BLaER1 (cell line): ENCODE data around the gene RAET1L.
"Not testable (repeated sequence)": the region's sequence is repeated elsewhere in the genome, so short reads cannot be mapped to it uniquely, and the experiment has no call there.

Experiments
- H3K27ac ChIP-seq: shearing (Covaris generic); formaldehyde crosslinking; 2 replicates; pipeline ENCODE4 v1.8.1; 2022
- H3K27me3 ChIP-seq: shearing (Covaris generic); formaldehyde crosslinking; 2 replicates; pipeline ENCODE4 v1.8.1; 2022
- H3K36me3 ChIP-seq: shearing (Covaris generic); formaldehyde crosslinking; 2 replicates; pipeline ENCODE4 v1.8.1; 2022
- H3K4me1 ChIP-seq: shearing (Covaris generic); formaldehyde crosslinking; 2 replicates; pipeline ENCODE4 v1.8.1; 2022
- H3K4me2 ChIP-seq: shearing (Covaris generic); formaldehyde crosslinking; 2 replicates; pipeline ENCODE4 v1.8.1; 2022
- H3K4me3 ChIP-seq: shearing (Covaris generic); formaldehyde crosslinking; 2 replicates; pipeline ENCODE4 v1.8.1; 2022
- H3K9ac ChIP-seq: shearing (Covaris generic); formaldehyde crosslinking; 2 replicates; pipeline ENCODE4 v1.8.1; 2022
- H3K9me3 ChIP-seq: shearing (Covaris generic); formaldehyde crosslinking; 2 replicates; pipeline ENCODE4 v1.8.1; 2022
- H4K20me1 ChIP-seq: shearing (Covaris generic); formaldehyde crosslinking; 2 replicates; pipeline ENCODE4 v1.8.1; 2022
- Cebpa-rat ChIP-seq: shearing (Covaris generic); IDR thresholded peaks from 2 replicates; pipeline ENCODE4 v1.8.1; 2022

Gene RAET1L

DNA sequence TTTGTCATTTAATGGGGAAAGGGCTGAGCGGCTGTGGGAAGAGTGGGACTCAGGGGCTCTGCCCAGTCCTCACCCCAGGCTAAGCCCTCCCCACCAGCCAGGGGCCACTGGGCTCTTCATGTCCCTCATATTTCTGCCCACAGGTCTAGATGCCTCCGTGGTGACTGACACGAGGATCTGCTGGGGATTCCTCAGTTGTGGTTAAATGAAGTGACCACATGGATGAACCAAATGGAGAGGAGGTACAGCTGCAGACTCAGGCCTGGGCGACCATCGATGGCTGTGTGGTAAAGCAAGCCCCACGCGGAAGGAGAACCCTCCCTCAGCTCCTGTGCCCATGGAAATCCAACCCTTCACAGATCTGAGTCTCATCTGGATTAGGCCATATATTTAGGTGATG, 29.4 kb downstream of the RAET1L start:
- H3K36me3 ChIP-seq, result no peaks in the 10 kb centered on the region
- H3K9ac ChIP-seq, result no peak overlapping the region
- no peak overlapping the region for H3K4me3 ChIP-seq
- H3K4me1 ChIP-seq, result peaks cover 6% of the 10 kb centered on the region
- peaks cover 25% of the 10 kb centered on the region for H4K20me1 ChIP-seq
- TF ChIP-seq Cebpa-rat, result no peak
- H3K9me3 ChIP-seq, result no peaks in the 10 kb centered on the region
- H3K27ac ChIP-seq, result no peak overlapping the region
- no peak overlapping the region for H3K4me2 ChIP-seq
- H3K27me3 ChIP-seq, result peaks cover 51% of the 10 kb centered on the region

GRCh38 chr6:149995235-149995750, 30.0 kb downstream of the RAET1L start:
- H3K27me3 ChIP-seq, result peaks cover 58% of the 10 kb centered on the region
- peaks cover 32% of the 10 kb centered on the region for H4K20me1 ChIP-seq
- H3K9ac ChIP-seq, result no peak overlapping the region
- no peak overlapping the region for H3K4me3 ChIP-seq
- H3K9me3 ChIP-seq, result no peaks in the 10 kb centered on the region
- no peaks in the 10 kb centered on the region for H3K36me3 ChIP-seq
- no peak overlapping the region for H3K27ac ChIP-seq
- TF ChIP-seq Cebpa-rat, result no peak
- no peak overlapping the region for H3K4me2 ChIP-seq
- peaks cover 13% of the 10 kb centered on the region for H3K4me1 ChIP-seq

DNA sequence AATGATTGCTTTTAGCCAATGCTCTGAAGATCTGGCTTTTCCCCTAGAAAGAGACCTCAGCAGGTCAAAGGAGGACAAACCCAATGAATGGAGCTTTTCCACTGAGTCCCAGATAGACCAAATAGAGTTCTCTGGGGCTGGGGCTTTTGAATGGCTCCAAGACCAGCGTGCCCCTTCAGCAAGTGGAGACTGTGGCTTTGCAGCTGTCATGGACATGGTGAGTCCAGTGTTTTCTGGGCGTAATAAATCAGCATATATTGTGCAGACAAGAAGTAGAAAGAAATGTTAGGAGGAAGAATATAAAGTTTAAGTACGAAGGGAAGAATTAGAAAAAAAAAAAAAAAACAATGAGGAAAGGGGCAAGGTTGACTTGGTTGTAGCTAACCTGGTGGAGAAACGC, 33.5 kb downstream of the RAET1L start:
- peaks cover 49% of the 10 kb centered on the region for H4K20me1 ChIP-seq
- H3K4me2 ChIP-seq, result no peak overlapping the region
- no peak overlapping the region for H3K9ac ChIP-seq
- peaks cover 24% of the 10 kb centered on the region for H3K4me1 ChIP-seq
- no peak overlapping the region for H3K27ac ChIP-seq
- H3K27me3 ChIP-seq, result peaks cover 93% of the 10 kb centered on the region
- no peak overlapping the region for H3K4me3 ChIP-seq
- TF ChIP-seq Cebpa-rat, result no peak
- H3K9me3 ChIP-seq, result peaks cover 24% of the 10 kb centered on the region
- H3K36me3 ChIP-seq, result no peaks in the 10 kb centered on the region

DNA sequence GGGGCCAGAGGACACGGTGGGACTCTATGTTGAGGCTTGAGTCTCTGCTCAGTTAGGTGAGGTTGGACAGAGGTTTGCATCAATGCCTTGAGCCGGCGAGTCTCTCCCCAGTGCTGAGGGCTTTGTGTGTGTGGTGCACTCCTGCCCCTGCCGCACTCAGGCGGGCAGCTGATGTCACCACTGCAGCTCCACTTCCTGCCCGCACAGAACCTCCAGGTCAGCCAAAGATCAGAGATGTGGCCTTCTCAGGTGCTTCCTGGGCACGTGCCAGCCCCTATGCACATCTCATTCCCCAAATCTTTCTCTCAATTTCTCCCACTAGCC, 33.9 kb downstream of the RAET1L start:
- H3K4me3 ChIP-seq, result peak overlapping the region; percentile 60
- H3K4me1 ChIP-seq, result peaks cover 24% of the 10 kb centered on the region
- not testable (repeated sequence) for H3K27ac ChIP-seq, H3K36me3 ChIP-seq, H3K9ac ChIP-seq
- H3K4me2 ChIP-seq, result peak overlapping the region; percentile 91
- H3K9me3 ChIP-seq, result peaks cover 28% of the 10 kb centered on the region
- H4K20me1 ChIP-seq, result peaks cover 49% of the 10 kb centered on the region
- peaks cover 97% of the 10 kb centered on the region for H3K27me3 ChIP-seq

DNA sequence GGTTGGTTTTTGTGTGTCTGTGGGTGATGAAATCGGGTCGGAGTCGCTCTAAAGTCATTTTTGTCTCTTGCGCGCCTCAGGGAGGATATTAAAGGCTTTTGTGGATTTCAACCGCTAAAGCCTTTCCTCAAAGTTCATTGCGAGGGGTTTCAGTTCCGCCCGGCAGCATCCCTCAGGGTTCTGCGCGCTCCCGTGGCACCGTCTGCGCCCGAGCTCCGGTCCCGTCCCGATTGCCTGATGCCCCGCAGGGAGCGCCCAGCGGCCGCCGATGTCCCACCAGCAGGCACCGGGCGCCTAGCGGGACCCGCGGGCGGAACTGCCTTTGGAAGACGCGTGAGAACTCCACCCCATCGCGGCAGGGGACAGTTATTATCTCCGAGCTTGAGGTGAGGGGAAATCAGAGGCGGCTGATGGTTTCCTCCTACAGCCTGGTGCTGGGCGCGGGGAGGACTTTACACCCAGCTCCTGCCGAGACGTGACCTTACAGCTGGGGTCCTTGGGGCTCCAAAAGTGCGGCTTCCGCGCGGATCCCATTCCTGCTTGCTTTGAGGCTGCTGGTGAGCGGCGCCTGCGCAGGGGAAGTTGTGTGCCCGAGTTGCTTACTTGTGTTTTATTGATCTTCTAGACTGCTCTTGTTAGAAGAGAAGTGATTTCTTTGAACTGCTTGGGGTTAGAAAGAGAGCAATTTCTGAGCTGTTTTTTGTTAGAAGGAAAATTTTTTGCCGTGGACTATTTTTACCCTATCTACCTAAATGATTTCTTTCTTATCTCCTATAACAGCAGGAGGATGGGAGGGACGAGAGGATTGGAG, 34.5 kb downstream of the RAET1L start:
- H3K4me3 ChIP-seq, result peak overlapping the region; percentile 60
- peaks cover 49% of the 10 kb centered on the region for H4K20me1 ChIP-seq
- peaks cover 24% of the 10 kb centered on the region for H3K4me1 ChIP-seq
- H3K9ac ChIP-seq, result no peak overlapping the region
- TF ChIP-seq Cebpa-rat, result no peak
- peaks cover 28% of the 10 kb centered on the region for H3K9me3 ChIP-seq
- no peaks in the 10 kb centered on the region for H3K36me3 ChIP-seq
- H3K27ac ChIP-seq, result no peak overlapping the region
- H3K4me2 ChIP-seq, result peak overlapping the region; percentile 91
- H3K27me3 ChIP-seq, result peaks cover 100% of the 10 kb centered on the region

GRCh38 chr6:149990212-149990660, 35.1 kb downstream of the RAET1L start:
- Histone ChIP-seq H3K9ac (no peak overlapping the region), H4K20me1 (peaks cover 52% of the 10 kb centered on the region), H3K4me1 (peaks cover 24% of the 10 kb centered on the region), H3K36me3 (no peaks in the 10 kb centered on the region), H3K4me3 (peak overlapping the region; percentile 60), H3K27me3 (peaks cover 100% of the 10 kb centered on the region), H3K27ac (no peak overlapping the region), H3K9me3 (peaks cover 34% of the 10 kb centered on the region), H3K4me2 (peak overlapping the region; percentile 91)
- TF ChIP-seq Cebpa-rat, result no peak

GRCh38 chr6:149988550-149989346, 36.6 kb downstream of the RAET1L start:
- peaks cover 24% of the 10 kb centered on the region for H3K4me1 ChIP-seq
- no peak for TF ChIP-seq Cebpa-rat
- no peak overlapping the region for H3K9ac ChIP-seq
- H3K36me3 ChIP-seq, result no peaks in the 10 kb centered on the region
- H3K27me3 ChIP-seq, result peaks cover 100% of the 10 kb centered on the region
- H3K4me3 ChIP-seq, result peak overlapping the region; percentile 6; the same call in 1 of the 2 replicates
- H3K9me3 ChIP-seq, result peaks cover 35% of the 10 kb centered on the region
- H3K27ac ChIP-seq, result no peak overlapping the region
- no peak overlapping the region for H3K4me2 ChIP-seq
- peaks cover 61% of the 10 kb centered on the region for H4K20me1 ChIP-seq

DNA sequence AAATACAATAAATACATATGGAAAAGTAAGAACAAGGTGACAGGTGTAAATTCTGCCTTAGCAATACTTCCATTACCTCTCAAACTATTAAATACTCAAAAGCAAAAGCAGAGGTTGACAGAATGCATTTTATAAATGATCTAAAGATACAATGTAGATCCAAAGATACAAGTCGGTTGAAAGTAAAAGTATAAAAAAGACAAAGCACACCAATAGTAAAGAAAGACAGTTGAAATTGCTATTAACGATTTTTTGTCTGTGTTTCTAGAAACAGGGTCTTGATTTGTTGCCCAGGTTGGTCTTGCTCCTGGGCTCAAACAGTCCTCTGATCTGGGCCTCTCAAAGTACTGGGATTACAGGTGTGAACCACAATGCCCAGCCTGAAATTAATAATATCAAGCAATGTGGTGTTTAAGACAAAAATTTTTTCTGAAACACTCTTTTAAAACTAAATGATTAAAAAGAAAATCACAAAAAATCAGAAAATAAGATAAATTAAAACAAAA, 37.7 kb downstream of the RAET1L start:
- Histone ChIP-seq H3K9ac (no peak overlapping the region), H4K20me1 (peaks cover 58% of the 10 kb centered on the region), H3K4me1 (peaks cover 24% of the 10 kb centered on the region), H3K9me3 (peaks cover 35% of the 10 kb centered on the region), H3K4me3 (no peak overlapping the region; the same call in 1 of the 2 replicates), H3K4me2 (no peak overlapping the region), H3K36me3 (no peaks in the 10 kb centered on the region), H3K27me3 (peaks cover 100% of the 10 kb centered on the region), H3K27ac (no peak overlapping the region)
- no peak for TF ChIP-seq Cebpa-rat

- Histone ChIP-seq H3K4me2 (no peak overlapping the region), H3K9me3 (peaks cover 35% of the 10 kb centered on the region), H3K9ac (no peak overlapping the region), H3K4me3 (no peak overlapping the region), H3K27me3 (peaks cover 93% of the 10 kb centered on the region), H3K36me3 (no peaks in the 10 kb centered on the region), H4K20me1 (peaks cover 37% of the 10 kb centered on the region), H3K4me1 (peaks cover 13% of the 10 kb centered on the region), H3K27ac (no peak overlapping the region)
- TF ChIP-seq Cebpa-rat, result no peak
These were observed 39.8 kb downstream of the RAET1L start for GRCh38 chr6:149985481-149985937.
